Spleen (tissue), 11 donors: ENCODE results near the gene RBM20. TPM values are rescaled to one million over a fixed set of nuclear protein-coding genes. Genes with fewer than 3 reads are reported as not detected.

Source experiments
- DNase-seq: peaks from one replicate; pipeline ENCODE4 v3.0.0-alpha.2; 2020
- H3K27ac ChIP-seq, 8 donors: fragments of 200-600 bp; sonication (generic) in 7 of 8; 1 replicate in 4 of 8; 2 replicates in 4 of 8; pipeline versions ENCODE4 v1.5.0 to v1.8.0; 2016 to 2021; ENCODE audit warnings: inconsistent platforms in 4 of 8, mild to moderate bottlenecking in 4 of 8, moderate library complexity in 1 of 8
- H3K27me3 ChIP-seq, 7 donors: fragments of 200-600 bp; sonication (generic) in 6 of 7; replicated peaks in 1 of 7; 1 replicate in 4 of 7; 2 replicates in 3 of 7; pipeline versions ENCODE4 v1.5.0 to v1.8.0; 2016 to 2021; ENCODE audit warnings: inconsistent platforms in 3 of 7, mild to moderate bottlenecking in 1 of 7
- H3K36me3 ChIP-seq, 6 donors: fragments of 200-600 bp; sonication (generic) in 5 of 6; 1 replicate in 4 of 6; 2 replicates in 2 of 6; pipeline versions ENCODE4 v1.5.0 to v1.8.0; 2016 to 2021; ENCODE audit warnings: inconsistent platforms in 2 of 6
- H3K4me1 ChIP-seq, 6 donors: fragments of 200-600 bp; sonication (generic) in 5 of 6; 1 replicate in 3 of 6; 2 replicates in 3 of 6; pipeline versions ENCODE4 v1.5.0 to v1.8.0; 2016 to 2021; ENCODE audit warnings: inconsistent platforms in 3 of 6
- H3K4me3 ChIP-seq, 8 donors: fragments of 200-600 bp; sonication (generic) in 7 of 8; 1 replicate in 4 of 8; 2 replicates in 4 of 8; pipeline versions ENCODE4 v1.5.0 to v1.8.0; 2016 to 2021; ENCODE audit warnings: inconsistent platforms in 4 of 8, mild to moderate bottlenecking in 4 of 8, moderate library complexity in 2 of 8
- H3K9me3 ChIP-seq, 8 donors: fragments of 200-600 bp; sonication (generic) in 7 of 8; 1 replicate in 4 of 8; 2 replicates in 4 of 8; pipeline versions ENCODE4 v1.5.0 to v1.8.0; 2016 to 2021; ENCODE audit warnings: inconsistent platforms in 4 of 8
- POLR2A ChIP-seq, 3 donors: fragments of 450-650 bp; IDR thresholded peaks; one replicate each; pipeline ENCODE4 v1.5.1; 2017; ENCODE audit warnings: antibody characterized with exemption in 3 of 3, mild to moderate bottlenecking in 1 of 3
- POLR2AphosphoS5 ChIP-seq, 3 donors: sonication (generic); formaldehyde crosslinking; IDR thresholded peaks; one replicate each; pipeline ENCODE4 v1.5.1; 2017; ENCODE audit warnings: antibody characterized with exemption in 3 of 3
- WGBS, 5 donors: extraction: QIAGEN DNeasy Blood & Tissue Kit in 3 of 5; methylation state at CpG; one replicate each; pipeline versions ENCODE4 v1.1.5 to v1.1.7; 2013 to 2018; 5-methylcytosine and 5-hydroxymethylcytosine counted together
- intact Hi-C: fragments of 100-400 bp; cut with DNase I; formaldehyde crosslinking; loops from one replicate; pipeline ENCODE4 v1.15.0; 2023; ENCODE audit warnings: low total_unique reads
- polyA plus RNA-seq, 3 donors: library from polyadenylated mRNA; stranded (reverse); fragments of 200-250 nt; gene quantifications; one replicate each; pipeline ENCODE4 v1.2.1, GENCODE V29; 2013
- total RNA-seq, 7 donors: library from RNA; depleted of rRNA in 3 of 7; stranded (reverse); fragments of >200 nt in 3 of 7; fragmentation: NEBNext Ultra II Directional in 4 of 7; extraction: Animal tissue kit (Norgen Biotek cat#: 25700) in 4 of 7; gene quantifications; one replicate each; pipeline versions ENCODE4 v1.1.0 to v1.2.1, GENCODE V29; 2016 to 2021
- TF ChIP-seq, protein P1 (sequence below), 11 experiments: fragments of 200-600 bp in 7 of 11; fragments of 450-650 bp in 4 of 11; sonication (generic) in 4 of 11; IDR thresholded peaks in 8 of 11; conservative IDR thresholded peaks in 3 of 11; 1 replicate in 7 of 11; 2 replicates in 4 of 11; pipeline versions ENCODE4 v1.4.0 to v1.8.0; 2016 to 2021; ENCODE audit warnings: antibody characterized with exemption in 11 of 11, inconsistent platforms in 4 of 11, mild to moderate bottlenecking in 1 of 11
- donor health status: healthy with polysubstance abuse.
- donor health status: DM: no; HTN: no; CAD: no; lungs with moderate emphysema.
- donor health status: DM: no; HTN: no; CAD: no.
- donor health status: Bipolar disorder and iron deficiency.
- donor health status: healthy.
- donor health status: DM: no; HTN: no; CAD: no.
- donor health status: DM: yes; HTN: yes; CAD: no.

RBM20 gene
- total and polyA plus RNA-seq, 10 donors = 0.04 to 0.72 (median 0.29) TPM; not detected in 1

DNA sequence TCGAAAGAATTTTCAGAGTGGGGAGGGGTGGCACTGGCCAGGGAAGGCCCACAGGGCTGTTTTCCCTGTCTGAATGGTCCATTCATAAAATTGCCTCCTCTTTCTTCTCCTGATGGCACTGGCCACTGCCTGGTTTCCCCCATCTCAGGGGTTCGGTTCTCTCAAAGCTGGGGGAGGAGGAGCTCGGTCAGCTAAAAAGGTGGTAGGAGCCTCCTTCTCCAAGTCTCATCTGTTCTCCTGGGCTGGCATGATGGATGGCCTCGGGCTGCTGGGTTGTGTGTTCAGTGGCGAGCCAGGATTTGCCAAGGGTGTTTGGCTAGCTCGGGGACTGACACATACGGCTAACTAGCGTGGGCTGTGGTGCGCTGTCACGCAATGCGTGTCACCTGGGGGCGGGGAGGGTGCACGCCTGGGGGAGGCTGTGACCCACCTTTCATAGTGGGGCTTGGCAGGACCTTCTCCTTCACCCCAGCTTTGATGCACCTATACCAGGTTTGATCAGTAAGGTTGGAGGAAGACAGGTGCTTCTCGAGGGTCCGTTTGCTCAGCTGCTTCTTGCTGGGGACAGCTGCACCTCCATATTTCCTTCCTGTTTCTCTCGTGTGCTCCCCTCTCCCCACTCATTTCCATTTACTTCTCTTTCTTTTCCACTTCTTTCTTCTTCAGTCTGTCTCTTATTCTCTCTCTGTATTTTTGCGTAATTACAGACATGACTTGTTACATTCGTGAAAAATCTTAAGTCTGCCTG is 36.3 kb downstream of the RBM20 start:
- Histone ChIP-seq H3K27me3 (no peaks in the 10 kb centered on the region), H3K4me1 (peaks cover 0 to 9% (median 0%) of the 10 kb centered on the region in 6 donors), H3K36me3 (no peaks in the 10 kb centered on the region), H3K27ac (no peak overlapping the region), H3K9me3 (no peaks in the 10 kb centered on the region), H3K4me3 (no peak overlapping the region)
- 66 to 70% (median 68%) methylated on average over 16 to 18 of the region's 18 CpGs for WGBS, 5 donors
- DNase-seq = no peak
- intact Hi-C loops = no loop called here
- no peak for TF ChIP-seq POLR2A (IDR thresholded peaks at IDR 0.05)

DNA sequence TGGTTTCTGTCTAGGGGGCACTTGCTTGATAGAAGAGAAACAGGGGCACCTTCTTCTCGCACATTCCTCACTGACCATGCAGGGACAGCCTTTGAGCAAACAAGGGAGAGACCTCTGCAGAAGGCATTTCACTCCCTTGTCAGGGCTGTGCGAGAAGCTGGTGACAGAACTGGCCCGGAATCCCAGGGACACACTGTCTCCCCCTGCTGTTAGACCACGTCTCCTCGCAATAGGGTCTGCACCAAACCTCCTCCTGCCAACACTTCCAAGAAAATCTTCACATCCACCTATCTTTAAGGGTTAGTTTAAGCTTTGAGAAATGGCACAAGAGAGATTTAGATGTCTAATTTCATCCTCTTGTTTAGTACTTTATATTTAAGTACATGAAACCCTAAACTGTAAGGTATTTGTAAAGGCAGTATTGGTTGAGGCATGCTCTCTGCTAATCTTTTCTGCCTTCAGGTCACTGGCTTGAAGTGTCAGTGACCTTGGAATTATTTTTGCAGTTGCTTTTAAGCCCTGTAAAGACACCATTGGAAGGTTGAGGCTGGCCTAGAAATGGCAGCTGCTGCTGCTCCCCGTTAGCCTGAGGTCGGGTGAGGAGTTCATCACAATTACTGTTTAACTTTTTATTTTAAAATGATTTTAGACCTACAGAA is 37.0 kb downstream of the RBM20 start:
- Histone ChIP-seq H3K27ac (no peak overlapping the region), H3K36me3 (no peaks in the 10 kb centered on the region), H3K27me3 (no peaks in the 10 kb centered on the region), H3K4me3 (no peak overlapping the region), H3K9me3 (no peaks in the 10 kb centered on the region), H3K4me1 (peaks cover 0 to 6% (median 0%) of the 10 kb centered on the region in 6 donors)
- intact Hi-C loops = no loop called here
- 44 to 56% (median 52%) methylated on average over 7 of the region's 7 CpGs for WGBS, 5 donors
- DNase-seq = no peak
- TF ChIP-seq POLR2AphosphoS5 (IDR thresholded peaks at IDR 0.05) = no peak
- TF ChIP-seq, protein P1, sequence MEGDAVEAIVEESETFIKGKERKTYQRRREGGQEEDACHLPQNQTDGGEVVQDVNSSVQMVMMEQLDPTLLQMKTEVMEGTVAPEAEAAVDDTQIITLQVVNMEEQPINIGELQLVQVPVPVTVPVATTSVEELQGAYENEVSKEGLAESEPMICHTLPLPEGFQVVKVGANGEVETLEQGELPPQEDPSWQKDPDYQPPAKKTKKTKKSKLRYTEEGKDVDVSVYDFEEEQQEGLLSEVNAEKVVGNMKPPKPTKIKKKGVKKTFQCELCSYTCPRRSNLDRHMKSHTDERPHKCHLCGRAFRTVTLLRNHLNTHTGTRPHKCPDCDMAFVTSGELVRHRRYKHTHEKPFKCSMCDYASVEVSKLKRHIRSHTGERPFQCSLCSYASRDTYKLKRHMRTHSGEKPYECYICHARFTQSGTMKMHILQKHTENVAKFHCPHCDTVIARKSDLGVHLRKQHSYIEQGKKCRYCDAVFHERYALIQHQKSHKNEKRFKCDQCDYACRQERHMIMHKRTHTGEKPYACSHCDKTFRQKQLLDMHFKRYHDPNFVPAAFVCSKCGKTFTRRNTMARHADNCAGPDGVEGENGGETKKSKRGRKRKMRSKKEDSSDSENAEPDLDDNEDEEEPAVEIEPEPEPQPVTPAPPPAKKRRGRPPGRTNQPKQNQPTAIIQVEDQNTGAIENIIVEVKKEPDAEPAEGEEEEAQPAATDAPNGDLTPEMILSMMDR (IDR thresholded peaks at IDR 0.05 in 8 of 11, conservative IDR thresholded peaks at IDR 0.05 in 3 of 11) = peak in 6 of 11 experiments; percentile 13 to 45 (median 40)
- no peak for TF ChIP-seq POLR2A (IDR thresholded peaks at IDR 0.05)

DNA sequence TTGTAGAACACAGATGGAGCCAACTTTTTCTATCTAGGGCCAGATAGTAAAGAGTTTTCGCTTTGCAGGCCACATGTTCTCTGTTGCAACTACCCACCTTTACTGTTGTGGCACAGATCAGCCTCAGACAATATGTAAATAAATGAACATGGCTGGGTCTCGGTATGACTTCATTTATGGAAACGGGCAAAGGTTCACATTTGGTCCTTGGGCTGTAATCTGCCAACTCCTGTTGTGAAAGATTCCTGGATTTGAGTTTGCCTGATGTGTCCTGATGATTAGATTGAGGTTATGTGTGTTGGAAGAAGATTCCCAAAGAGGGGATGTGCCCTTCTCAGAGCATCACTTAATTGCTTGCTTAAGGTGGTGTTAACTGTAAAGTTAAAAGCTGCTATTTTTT is 38.2 kb downstream of the RBM20 start:
- Histone ChIP-seq H3K27me3 (no peaks in the 10 kb centered on the region), H3K9me3 (no peaks in the 10 kb centered on the region), H3K36me3 (no peaks in the 10 kb centered on the region), H3K27ac (no peak overlapping the region), H3K4me3 (no peak overlapping the region), H3K4me1 (peaks cover 0 to 6% (median 0%) of the 10 kb centered on the region in 6 donors)
- TF ChIP-seq POLR2A (IDR thresholded peaks at IDR 0.05) = no peak
- TF ChIP-seq, protein P1 (IDR thresholded peaks at IDR 0.05 in 8 of 11, conservative IDR thresholded peaks at IDR 0.05 in 3 of 11) = no peak
- TF ChIP-seq POLR2AphosphoS5 (IDR thresholded peaks at IDR 0.05) = no peak
- intact Hi-C loops = no loop called here
- WGBS, 5 donors = 84 to 97% (median 87%) methylated on average over 3 of the region's 3 CpGs
- no peak for DNase-seq

DNA sequence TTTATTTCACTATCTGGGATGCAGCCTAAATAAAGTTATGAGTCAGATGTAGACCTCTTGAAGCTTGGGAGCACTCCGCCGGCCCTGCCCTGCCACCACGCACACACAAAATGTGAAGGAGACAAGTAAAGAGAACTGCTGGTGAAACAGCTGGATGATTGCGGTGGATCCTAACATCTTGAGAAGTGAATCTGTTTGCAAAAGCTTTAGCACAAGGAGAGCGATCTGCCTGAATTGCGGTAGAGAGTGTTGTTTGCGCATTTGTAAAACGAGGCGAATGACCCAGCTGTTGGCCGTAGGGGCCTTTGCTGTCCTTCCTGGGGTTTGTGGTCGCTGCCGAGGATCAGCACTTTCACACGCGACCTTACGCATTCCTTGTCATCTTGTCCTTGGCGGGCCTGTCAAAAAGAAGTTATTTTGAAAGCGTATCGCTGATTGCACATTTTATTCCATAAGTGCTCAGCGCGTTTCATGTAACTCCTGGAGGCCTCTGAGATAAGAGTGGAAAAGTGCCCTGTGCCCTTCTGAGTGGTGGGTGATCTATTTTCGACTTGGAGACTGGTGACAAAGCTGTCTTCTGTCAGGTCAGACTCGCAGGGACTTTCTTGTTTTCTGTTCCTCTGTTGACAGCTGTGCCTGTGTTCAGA is 40.8 kb downstream of the RBM20 start:
- no peak for DNase-seq
- 81 to 89% (median 84%) methylated on average over 22 of the region's 22 CpGs for WGBS, 5 donors
- intact Hi-C loops = no loop called here

More for the DNA sequence above, 40.8 kb downstream of the RBM20 start:
- Histone ChIP-seq H3K4me1 (peaks cover 0 to 6% (median 0%) of the 10 kb centered on the region in 6 donors), H3K27me3 (no peaks in the 10 kb centered on the region), H3K36me3 (no peaks in the 10 kb centered on the region), H3K9me3 (no peaks in the 10 kb centered on the region), H3K4me3 (no peak overlapping the region), H3K27ac (no peak overlapping the region)
- TF ChIP-seq POLR2A (IDR thresholded peaks at IDR 0.05) (no peak), POLR2AphosphoS5 (IDR thresholded peaks at IDR 0.05) (no peak)
- TF ChIP-seq, protein P1 (IDR thresholded peaks at IDR 0.05 in 8 of 11, conservative IDR thresholded peaks at IDR 0.05 in 3 of 11) = no peak
